Activated CD8-positive, alpha-beta T cell treated with anti-CD3 and anti-CD28 coated beads for 36 hours (primary cell): ENCODE results near the gene SRPX. TPM values are rescaled to one million over a fixed set of nuclear protein-coding genes. Genes with fewer than 3 reads are reported as not detected.

Source experiments
- ATAC-seq: fragments of 200-7000 bp; cut with Tn5 transposase; one replicate; pipeline ENCODE4 v1.10.0; 2021; ENCODE audit warnings: mild to moderate bottlenecking, moderate library complexity
- CTCF ChIA-PET: fragments of 350-600 bp; sonication (Branson Sonifier 250); formaldehyde crosslinking; loops from one replicate; lab custom pipeline; 2021; ENCODE audit warnings: antibody characterized with exemption; lab: Charles Lee
- POLR2A ChIA-PET: fragments of 350-600 bp; sonication (Branson Sonifier 250); formaldehyde crosslinking; loops from one replicate; lab custom pipeline; 2021; ENCODE audit warnings: antibody characterized with exemption; lab: Charles Lee
- DNase-seq: peaks from one replicate; pipeline ENCODE4 v3.0.0-alpha.2; 2020
- H3K27ac Mint-ChIP-seq: one replicate; pipeline ENCODE4 v1.8.0; 2021; ENCODE audit warnings: mild to moderate bottlenecking, mixed read lengths
- H3K27me3 Mint-ChIP-seq: one replicate; pipeline ENCODE4 v1.8.0; 2021; ENCODE audit warnings: mixed read lengths
- H3K36me3 Mint-ChIP-seq: one replicate; pipeline ENCODE4 v1.8.0; 2021; ENCODE audit warnings: low read depth, mixed read lengths
- H3K4me1 Mint-ChIP-seq: one replicate; pipeline ENCODE4 v1.8.0; 2021; ENCODE audit warnings: low read depth, mixed read lengths
- H3K4me3 Mint-ChIP-seq: one replicate; pipeline ENCODE4 v1.8.0; 2021; ENCODE audit warnings: mild to moderate bottlenecking, moderate library complexity, mixed read lengths
- H3K9me3 Mint-ChIP-seq: one replicate; pipeline ENCODE4 v1.8.0; 2021; ENCODE audit warnings: mixed read lengths
- intact Hi-C: fragments of 100-400 bp; cut with micrococcal nuclease; formaldehyde crosslinking; loops from one replicate; pipeline ENCODE4 v1.10.0; 2022
- total RNA-seq, 2 experiments: library from RNA; stranded (reverse); gene quantifications; one replicate each; pipeline ENCODE4 v1.2.3, GENCODE V29; 2021
- TF ChIP-seq, protein P1 (sequence below): fragments of 200-600 bp; IDR thresholded peaks from one replicate; pipeline ENCODE4 v1.8.0; 2022; ENCODE audit warnings: antibody characterized with exemption, mild to moderate bottlenecking

The SRPX gene
- total RNA-seq, 2 experiments from 2014 or later: not detected

DNA sequence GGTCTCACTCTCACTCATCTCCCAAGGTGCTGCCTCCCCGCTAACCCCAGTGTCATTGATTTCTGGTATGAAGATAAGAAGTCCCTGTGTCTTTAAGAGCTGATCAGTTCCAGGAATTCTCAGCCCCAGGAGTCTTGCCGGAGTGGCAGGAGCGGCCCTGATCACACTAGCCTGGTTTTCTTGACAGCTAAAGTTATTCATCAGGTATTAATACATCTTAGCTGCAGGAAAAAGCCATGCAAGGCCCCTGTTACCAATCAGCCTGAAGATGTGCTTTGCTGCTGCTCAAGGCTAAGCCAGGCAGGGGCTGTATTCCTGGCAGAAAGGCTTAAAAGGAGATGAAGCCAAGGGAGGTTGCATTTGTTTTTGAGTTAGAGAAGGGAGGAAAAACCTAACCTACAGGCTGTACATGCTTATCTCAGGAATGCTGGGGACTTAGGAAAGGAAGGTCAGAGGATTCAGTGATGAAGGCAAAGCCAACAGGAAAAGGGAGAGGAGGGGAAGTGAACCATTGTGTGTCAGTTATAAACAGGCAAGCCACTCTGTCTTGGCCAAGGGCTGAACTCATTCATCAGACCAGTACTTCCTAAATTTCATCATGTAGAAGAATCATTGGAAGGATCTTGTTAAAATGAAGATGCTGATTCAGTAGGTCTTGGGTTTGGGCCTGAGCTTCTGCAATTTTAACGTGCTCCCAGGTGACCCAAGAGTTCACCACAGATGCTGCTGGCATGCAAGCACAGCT is 8.6 kb downstream of the SRPX start:
- ChIA-PET CTCF (no interaction called here), POLR2A (no interaction called here)
- Mint-ChIP-seq H3K9me3 (no peaks in the 10 kb centered on the region), H3K4me3 (no peak overlapping the region), H3K4me1 (no peaks in the 10 kb centered on the region), H3K36me3 (no peaks in the 10 kb centered on the region), H3K27ac (no peak overlapping the region), H3K27me3 (peaks cover 4% of the 10 kb centered on the region)
- DNase-seq (no peak), ATAC-seq (no peak)
- TF ChIP-seq, protein P1, sequence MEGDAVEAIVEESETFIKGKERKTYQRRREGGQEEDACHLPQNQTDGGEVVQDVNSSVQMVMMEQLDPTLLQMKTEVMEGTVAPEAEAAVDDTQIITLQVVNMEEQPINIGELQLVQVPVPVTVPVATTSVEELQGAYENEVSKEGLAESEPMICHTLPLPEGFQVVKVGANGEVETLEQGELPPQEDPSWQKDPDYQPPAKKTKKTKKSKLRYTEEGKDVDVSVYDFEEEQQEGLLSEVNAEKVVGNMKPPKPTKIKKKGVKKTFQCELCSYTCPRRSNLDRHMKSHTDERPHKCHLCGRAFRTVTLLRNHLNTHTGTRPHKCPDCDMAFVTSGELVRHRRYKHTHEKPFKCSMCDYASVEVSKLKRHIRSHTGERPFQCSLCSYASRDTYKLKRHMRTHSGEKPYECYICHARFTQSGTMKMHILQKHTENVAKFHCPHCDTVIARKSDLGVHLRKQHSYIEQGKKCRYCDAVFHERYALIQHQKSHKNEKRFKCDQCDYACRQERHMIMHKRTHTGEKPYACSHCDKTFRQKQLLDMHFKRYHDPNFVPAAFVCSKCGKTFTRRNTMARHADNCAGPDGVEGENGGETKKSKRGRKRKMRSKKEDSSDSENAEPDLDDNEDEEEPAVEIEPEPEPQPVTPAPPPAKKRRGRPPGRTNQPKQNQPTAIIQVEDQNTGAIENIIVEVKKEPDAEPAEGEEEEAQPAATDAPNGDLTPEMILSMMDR: no peak
- intact Hi-C loops: no loop called here

- Mint-ChIP-seq H3K4me1 (no peaks in the 10 kb centered on the region), H3K36me3 (no peaks in the 10 kb centered on the region), H3K27ac (no peak overlapping the region), H3K27me3 (peaks cover 1% of the 10 kb centered on the region), H3K4me3 (no peak overlapping the region), H3K9me3 (no peaks in the 10 kb centered on the region)
- no peak for ATAC-seq
- TF ChIP-seq, protein P1: no peak
- CTCF ChIA-PET: no interaction called here
- intact Hi-C loops: no loop called here
- DNase-seq: no peak
- POLR2A ChIA-PET: interaction anchor here (0.6 kb wide), 1 partner anchor 358 kb away, joined by 4 read pairs; no protein-coding TSS in a partner anchor
These were observed 14.1 kb downstream of the SRPX start for GRCh38 chrX:38206542-38206941.

DNA sequence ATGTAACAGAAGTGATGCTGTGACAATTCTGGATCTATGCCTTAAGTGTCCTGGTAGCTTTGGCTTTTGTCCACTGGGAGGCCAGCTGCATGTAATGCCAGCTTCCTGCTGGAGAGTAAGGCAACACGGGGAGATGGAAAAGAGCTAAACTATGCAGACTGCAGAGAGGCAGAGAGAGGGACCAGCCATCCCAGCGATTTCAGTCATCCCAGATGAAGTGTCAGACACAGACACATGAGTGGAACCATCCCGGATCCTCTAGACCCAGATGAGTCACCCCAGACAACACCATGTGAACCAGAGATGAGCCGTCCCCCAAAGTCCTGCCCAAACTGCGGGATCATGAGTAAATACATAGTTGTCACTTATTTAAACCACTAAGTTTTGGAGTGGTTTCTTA is 14.6 kb downstream of the SRPX start:
- no peak overlapping the region for H3K27ac Mint-ChIP-seq
- no peak for ATAC-seq
- DNase-seq: no peak

GRCh38 chrX:38205039-38205438 is 15.6 kb downstream of the SRPX start:
- H3K36me3 Mint-ChIP-seq: no peaks in the 10 kb centered on the region
- ATAC-seq (no peak), DNase-seq (no peak)
- no peaks in the 10 kb centered on the region for H3K4me1 Mint-ChIP-seq
- H3K4me3 Mint-ChIP-seq: no peak overlapping the region
- peaks cover 1% of the 10 kb centered on the region for H3K27me3 Mint-ChIP-seq
- no peak overlapping the region for H3K27ac Mint-ChIP-seq
- ChIA-PET CTCF (no interaction called here), POLR2A (no interaction called here)
- no peaks in the 10 kb centered on the region for H3K9me3 Mint-ChIP-seq
- TF ChIP-seq, protein P1: no peak
- intact Hi-C loops: no loop called here

More for the DNA sequence above, 14.6 kb downstream of the SRPX start:
- H3K9me3 Mint-ChIP-seq: no peaks in the 10 kb centered on the region
- intact Hi-C loops: no loop called here
- H3K4me3 Mint-ChIP-seq: no peak overlapping the region
- no peaks in the 10 kb centered on the region for H3K36me3 Mint-ChIP-seq
- POLR2A ChIA-PET: no interaction called here
- H3K4me1 Mint-ChIP-seq: no peaks in the 10 kb centered on the region
- CTCF ChIA-PET: no interaction called here
- TF ChIP-seq, protein P1: no peak
- H3K27me3 Mint-ChIP-seq: peaks cover 1% of the 10 kb centered on the region

DNA sequence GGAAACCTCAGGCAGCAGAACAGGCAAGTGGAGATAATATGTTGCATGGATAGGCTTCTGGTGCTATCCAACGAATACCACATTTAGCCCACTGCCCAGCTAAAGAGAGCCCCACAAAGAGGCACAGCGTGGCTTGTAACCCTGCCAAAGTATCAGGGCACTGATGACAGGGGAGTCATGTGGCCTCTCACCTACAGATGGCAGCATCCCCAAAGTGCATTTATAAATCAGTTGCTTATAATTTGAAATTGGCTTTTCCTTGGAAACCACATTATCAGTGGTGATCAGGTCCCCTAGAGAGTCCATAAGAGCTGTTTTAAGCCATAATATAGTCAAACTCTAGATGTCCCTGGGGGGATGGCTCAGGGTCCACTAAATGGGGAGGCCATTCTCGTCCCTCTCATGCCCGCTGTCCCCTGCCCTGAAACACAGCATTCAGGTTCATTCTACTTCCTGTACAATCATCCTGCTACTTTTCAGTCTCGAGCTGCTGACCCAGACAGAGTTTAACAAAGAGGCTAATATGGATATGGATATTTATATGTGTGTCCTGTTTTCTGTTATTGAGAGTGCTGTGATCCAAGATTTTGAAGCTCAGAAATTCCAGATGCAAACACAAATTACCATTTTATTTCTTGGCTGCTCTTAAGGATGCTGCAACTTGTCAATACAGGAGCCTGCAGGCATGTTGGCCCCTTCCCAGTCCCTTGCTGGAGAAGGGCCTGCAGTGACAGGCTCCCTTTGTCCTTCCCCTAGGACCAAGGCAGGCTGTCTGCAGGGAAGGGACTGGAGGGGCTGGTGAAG is 28.5 kb downstream of the SRPX start:
- TF ChIP-seq, protein P1: no peak
- POLR2A ChIA-PET: no interaction called here
- Mint-ChIP-seq H3K27me3 (peaks cover 7% of the 10 kb centered on the region), H3K4me1 (no peaks in the 10 kb centered on the region), H3K4me3 (no peak overlapping the region), H3K27ac (no peak overlapping the region), H3K9me3 (no peaks in the 10 kb centered on the region), H3K36me3 (no peaks in the 10 kb centered on the region)
- CTCF ChIA-PET: interaction anchor here (1.5 to 1.8 kb wide), 2 partner anchors 28 to 135 kb away, joined by 5 read pairs; partner anchors contain the start of genes RPGR and SRPX
- intact Hi-C loops: no loop called here
- ATAC-seq (no peak), DNase-seq (peak; percentile 16)
